Activated T-cell treated with anti-CD3 and anti-CD28 coated beads, Interleukin-2, amount 50 U/mL, for 1 hour (primary cell): Measurements from ENCODE around the gene SULT2A1.
"Not testable (repeated sequence)": the region's sequence is repeated elsewhere in the genome, so short reads cannot be mapped to it uniquely, and the experiment has no call there.

Experiments
- DNase-seq: peaks from one replicate; pipeline ENCODE4 v3.0.0-alpha.2; 2020

Gene SULT2A1

GRCh38 chr19:47886010-47886559, at the start of gene SULT2A1:
TSS of gene SULT2A1 (minus strand) at chr19:47886315. CDS start at chr19:47886257, 58 bp downstream.
- no peak for DNase-seq

DNA sequence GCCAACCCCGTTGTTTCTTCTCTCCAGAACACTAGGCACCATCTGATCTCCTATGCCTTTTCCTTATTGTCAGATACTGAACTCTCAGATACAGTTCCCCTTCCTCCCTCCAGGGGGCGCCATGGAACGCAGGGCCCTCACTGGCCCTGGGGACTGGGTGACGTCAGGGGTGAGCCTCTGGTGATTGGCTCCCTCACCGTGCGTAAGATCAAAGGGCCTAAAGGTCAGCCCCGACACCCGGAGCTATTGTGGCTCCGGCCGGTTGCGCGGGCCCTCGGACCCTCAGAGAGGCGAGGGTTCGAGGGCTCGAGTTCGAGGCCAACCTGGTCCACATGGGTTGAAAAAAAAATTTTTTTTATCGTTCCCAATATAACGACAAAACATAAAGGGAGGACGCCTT, 42.5 kb upstream of the SULT2A1 start:
- DNase-seq, result not testable (repeated sequence)

DNA sequence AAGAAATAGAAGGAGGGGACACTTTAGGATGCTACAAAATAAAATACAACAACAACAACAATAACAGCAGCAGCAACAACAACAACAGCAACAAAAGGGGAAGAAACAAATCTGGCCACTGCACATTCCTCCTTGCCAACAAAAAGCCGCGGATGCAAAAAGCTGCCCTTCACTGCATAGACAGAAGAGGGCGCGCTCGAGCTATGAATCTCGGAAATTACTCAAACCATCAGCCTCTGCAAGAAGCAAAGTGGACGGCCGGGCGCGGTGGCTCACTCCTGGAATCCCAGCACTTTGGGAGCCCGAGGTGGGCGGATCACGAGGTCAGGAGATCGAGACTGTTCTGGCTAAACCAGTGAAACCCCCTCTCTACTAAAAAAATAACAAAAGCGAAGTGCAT, 34.0 kb upstream of the SULT2A1 start:
- DNase-seq, result not testable (repeated sequence)

- not testable (repeated sequence) for DNase-seq
These were observed 24.1 kb upstream of the SULT2A1 start for GRCh38 chr19:47910191-47910590.

DNA sequence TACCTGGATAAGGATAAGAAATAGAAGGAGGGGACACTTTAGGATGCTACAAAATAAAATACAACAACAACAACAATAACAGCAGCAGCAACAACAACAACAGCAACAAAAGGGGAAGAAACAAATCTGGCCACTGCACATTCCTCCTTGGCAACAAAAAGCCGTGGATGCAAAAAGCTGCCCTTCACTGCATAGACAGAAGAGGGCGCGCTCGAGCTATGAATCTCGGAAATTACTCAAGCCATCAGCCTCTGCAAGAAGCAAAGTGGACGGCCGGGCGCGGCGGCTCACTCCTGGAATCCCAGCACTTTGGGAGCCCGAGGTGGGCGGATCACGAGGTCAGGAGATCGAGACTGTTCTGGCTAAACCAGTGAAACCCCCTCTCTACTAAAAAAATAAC, 23.2 kb upstream of the SULT2A1 start:
- peak; percentile 69 for DNase-seq

DNA sequence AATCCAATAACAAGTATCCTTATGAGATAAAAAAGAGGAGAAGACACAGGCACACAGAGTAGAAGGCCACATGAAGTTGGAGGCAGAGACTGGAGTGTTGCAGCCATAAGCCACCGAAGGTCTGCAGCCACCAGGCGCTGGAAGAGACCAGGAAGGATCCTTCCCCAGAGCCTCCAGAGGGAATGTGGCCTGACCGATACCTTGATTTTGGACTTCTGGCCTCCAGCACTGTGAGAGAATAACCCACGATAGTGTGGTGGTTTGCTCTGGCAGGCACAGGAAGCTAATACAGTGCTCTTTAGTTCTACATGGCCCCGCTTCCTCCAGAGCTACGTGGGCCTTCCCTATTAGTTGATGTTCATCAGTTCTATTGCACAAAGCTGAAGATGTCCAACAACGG, 15.3 kb upstream of the SULT2A1 start:
- no peak for DNase-seq

- DNase-seq, result no peak
These were observed 13.2 kb upstream of the SULT2A1 start for GRCh38 chr19:47899335-47899734.

- DNase-seq, result no peak
These were observed 11.7 kb upstream of the SULT2A1 start for GRCh38 chr19:47897861-47898260.

GRCh38 chr19:47896773-47897172, 10.7 kb upstream of the SULT2A1 start:
- no peak for DNase-seq

DNA sequence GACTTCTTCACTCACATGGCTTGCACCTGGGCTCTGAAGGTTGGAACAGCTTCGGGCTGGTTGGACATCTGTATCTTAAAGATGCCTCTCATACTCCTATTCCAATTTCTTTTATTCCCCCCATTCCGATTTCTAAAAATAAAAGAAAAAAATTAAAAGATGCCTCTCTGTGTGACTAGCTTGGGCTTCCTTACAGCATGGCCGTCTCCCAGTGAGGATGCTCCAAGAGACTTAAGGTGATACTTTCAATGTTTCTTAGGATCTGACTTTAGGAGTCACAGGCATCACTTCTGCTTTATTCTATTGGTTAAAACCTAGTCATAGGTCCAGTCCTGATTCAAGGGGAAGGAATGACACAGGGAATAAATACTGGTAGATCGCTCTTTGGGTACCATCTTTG, 9.9 kb upstream of the SULT2A1 start:
- DNase-seq, result no peak

- no peak for DNase-seq
These were observed 9.2 kb upstream of the SULT2A1 start for GRCh38 chr19:47895165-47895782.

DNA sequence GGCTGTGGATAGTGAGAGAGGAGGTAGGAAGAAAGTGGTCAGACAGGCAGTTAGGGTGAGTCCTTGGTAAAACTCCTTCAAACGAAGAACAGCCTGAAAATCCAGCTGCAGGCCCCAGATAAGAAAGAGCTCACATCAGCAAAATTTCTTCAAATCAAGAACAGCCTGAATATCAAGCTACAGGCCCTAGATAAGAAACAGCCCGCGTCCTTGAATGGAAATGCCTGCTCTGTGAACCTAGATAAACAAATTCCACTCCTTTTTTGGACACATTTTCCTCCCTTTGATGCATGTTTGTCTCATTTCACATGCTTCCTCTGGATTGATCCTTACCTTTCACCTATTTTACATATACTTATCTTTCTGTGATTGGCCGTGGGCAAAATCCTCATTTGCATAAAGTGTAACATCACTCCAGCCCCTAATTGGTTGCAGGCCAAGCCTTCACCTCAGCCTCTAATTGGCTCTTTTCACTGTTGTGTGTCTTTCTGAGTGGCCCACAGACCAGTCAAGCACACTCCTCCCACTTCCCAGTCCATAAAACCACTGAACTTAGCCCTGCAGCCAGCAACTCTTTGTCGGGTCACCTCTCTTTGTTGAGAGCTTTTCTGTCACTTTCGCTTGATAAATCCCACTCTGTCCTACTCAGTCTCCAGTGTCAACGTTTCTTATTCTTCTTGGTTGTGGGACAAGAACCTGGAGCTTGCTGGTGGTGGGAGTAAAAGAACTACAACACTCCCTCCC, 6.0 kb upstream of the SULT2A1 start:
- no peak for DNase-seq

DNA sequence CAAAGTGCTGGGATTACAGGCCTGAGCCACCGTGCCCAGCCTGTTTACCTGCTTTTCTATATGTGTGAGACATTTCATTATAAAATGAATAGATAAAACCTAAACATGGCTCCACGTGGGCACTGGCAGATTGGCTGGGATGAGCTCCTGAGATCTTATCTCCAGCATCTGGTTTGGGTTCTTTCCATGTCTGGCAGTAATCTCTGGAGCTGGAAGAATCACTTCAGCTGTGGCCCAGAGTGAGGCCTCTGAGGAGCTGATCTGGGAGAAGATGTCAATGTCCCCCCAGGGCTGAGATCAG, 5.5 kb upstream of the SULT2A1 start:
- no peak for DNase-seq

GRCh38 chr19:47890865-47891621, 4.9 kb upstream of the SULT2A1 start:
- no peak for DNase-seq

GRCh38 chr19:47885067-47885463, 1.1 kb downstream of the SULT2A1 start:
- DNase-seq, result no peak

GRCh38 chr19:47882890-47883289, 3.2 kb downstream of the SULT2A1 start:
- DNase-seq, result no peak

- DNase-seq, result no peak
These were observed 4.4 kb downstream of the SULT2A1 start for GRCh38 chr19:47881757-47882156.

GRCh38 chr19:47879385-47879784, 6.7 kb downstream of the SULT2A1 start:
- DNase-seq, result not testable (repeated sequence)

DNA sequence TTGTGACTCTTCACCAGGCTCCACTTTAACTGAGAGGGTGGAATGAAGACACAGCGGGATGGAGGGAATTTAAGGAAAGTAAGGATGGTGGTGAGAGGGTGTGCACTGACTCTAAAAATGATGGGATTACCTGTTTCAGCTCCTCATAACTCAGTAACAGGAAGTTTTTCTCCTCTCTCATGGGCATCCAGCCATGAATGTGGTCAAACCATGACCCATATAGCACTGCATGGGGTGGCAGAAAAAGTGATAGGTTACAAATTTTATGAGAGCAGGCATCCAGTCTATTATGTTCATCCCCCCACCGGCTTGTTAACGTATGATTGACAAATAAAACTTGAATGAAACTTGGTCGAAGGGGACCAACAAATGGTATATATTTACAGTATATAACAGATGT, 7.2 kb downstream of the SULT2A1 start:
- DNase-seq, result no peak

DNA sequence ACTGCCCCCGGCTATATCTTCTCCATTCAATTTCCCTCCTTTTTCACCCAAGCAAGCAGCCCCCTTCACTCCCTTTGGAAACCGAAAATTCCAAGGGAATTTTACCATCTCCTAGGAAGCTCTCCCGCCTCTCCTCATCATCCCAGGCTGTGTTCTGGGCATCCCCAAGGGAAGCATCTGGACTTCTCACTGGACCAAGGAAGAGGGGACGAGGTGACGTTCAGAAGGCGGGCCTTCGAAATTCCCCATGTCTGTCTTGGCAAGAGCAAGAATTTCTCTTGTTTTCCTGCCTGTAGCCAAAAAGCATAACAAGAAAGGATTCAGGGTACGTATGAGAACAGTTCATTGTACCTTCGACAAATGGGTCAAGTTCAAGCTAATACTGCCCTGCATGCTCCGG, 20.9 kb downstream of the SULT2A1 start:
- DNase-seq, result no peak

DNA sequence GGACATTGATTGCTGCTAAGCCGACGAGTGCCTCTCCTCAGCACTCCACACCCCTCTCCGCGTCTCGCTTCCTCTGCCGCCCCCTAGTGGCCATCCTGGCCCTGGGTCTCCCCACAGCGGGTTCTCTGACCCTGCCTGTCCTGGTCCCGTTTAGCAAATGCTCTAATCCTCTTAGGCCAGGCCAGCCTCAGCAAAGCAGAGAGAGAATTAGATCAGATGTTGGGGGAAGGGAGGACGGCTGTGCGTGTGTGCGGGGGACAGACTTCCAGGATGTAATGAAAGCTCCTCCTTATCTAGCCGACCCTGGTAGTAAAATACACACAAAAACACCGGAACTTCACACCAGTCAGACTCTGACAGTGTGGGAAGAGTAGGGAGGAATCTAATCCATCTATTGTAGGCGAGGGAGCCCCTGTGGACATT, 22.6 kb downstream of the SULT2A1 start:
- peak; percentile 84 for DNase-seq

GRCh38 chr19:47861630-47862029, 24.5 kb downstream of the SULT2A1 start:
- DNase-seq, result no peak

GRCh38 chr19:47860602-47861297, 25.4 kb downstream of the SULT2A1 start:
- DNase-seq, result no peak
